ENCODE data around the gene TERF2IP. TPM values are rescaled to one million over a fixed set of nuclear protein-coding genes. Genes with fewer than 3 reads are reported as not detected.

TERF2IP gene
- total RNA-seq, 1 donor from 2014 or later, result 51.7 TPM

- DNase-seq (ENCODE audit: missing footprints), result no peak
- ATAC-seq, result no peak
- intact Hi-C loops (cut with DNase I), result no loop called here
These were observed 54.7 kb downstream of the TERF2IP start for GRCh38 chr16:75702242-75702641.

GRCh38 chr16:75703306-75703705 lies 55.7 kb downstream of the TERF2IP start:
- DNase-seq (ENCODE audit: missing footprints) (no peak), ATAC-seq (no peak)
- intact Hi-C loops (cut with DNase I), result no loop called here

Other genes starting within 250 kb of the TERF2IP start
- gene CFDP1, start 214.3 kb upstream of the TERF2IP start, total RNA-seq, result 26.6 TPM
- 9.6 TPM for gene TMEM170A, start 183.1 kb upstream of the TERF2IP start, total RNA-seq
- 0.62 TPM for gene CHST6, start 152.3 kb upstream of the TERF2IP start, total RNA-seq
- 0.27 TPM for gene CHST5, start 111.7 kb upstream of the TERF2IP start, total RNA-seq
- 4.4 TPM for gene TMEM231, start 91.5 kb upstream of the TERF2IP start, total RNA-seq
- gene GABARAPL2, start 81.4 kb upstream of the TERF2IP start, total RNA-seq, result 231 TPM
- 19.5 TPM for gene ADAT1, start 24.5 kb upstream of the TERF2IP start, total RNA-seq
- 145 TPM for gene KARS1, start 108 bp upstream of the TERF2IP start, total RNA-seq
- not detected for gene CPHXL2, start 29.2 kb downstream of the TERF2IP start, total RNA-seq
- not detected for gene DUXB, start 53.7 kb downstream of the TERF2IP start, total RNA-seq
- not detected for gene CPHXL, start 78.7 kb downstream of the TERF2IP start, total RNA-seq